Subcutaneous abdominal adipose tissue (tissue), 5 donors: ENCODE data around the gene RNF187.

Experiments
- H3K27ac ChIP-seq: one replicate; pipeline ENCODE4 v1.7.0; 2013; ENCODE audit warnings: low read depth, mild to moderate bottlenecking, inconsistent platforms, low read length, moderate library complexity
- H3K27me3 ChIP-seq, 5 donors: one replicate each; pipeline ENCODE4 v1.7.0; 2013; ENCODE audit warnings: low read length in 5 of 5, inconsistent platforms in 1 of 5; ENCODE audit not compliant: control insufficient read depth in 5 of 5, insufficient read depth in 4 of 5
- H3K36me3 ChIP-seq, 5 donors: one replicate each; pipeline ENCODE4 v1.7.0; 2013; ENCODE audit warnings: low read length in 5 of 5; ENCODE audit not compliant: control insufficient read depth in 5 of 5, insufficient read depth in 5 of 5
- H3K4me1 ChIP-seq, 5 donors: one replicate each; pipeline ENCODE4 v1.7.0; 2013; ENCODE audit warnings: low read length in 5 of 5, mild to moderate bottlenecking in 3 of 5, moderate library complexity in 1 of 5; ENCODE audit not compliant: control insufficient read depth in 5 of 5, insufficient read depth in 5 of 5
- H3K4me3 ChIP-seq, 5 donors: one replicate each; pipeline ENCODE4 v1.7.0; 2013; ENCODE audit warnings: low read length in 5 of 5, low read depth in 1 of 5
- H3K9ac ChIP-seq, 5 donors: one replicate each; pipeline ENCODE4 v1.7.0; 2013; ENCODE audit warnings: low read length in 5 of 5, mild to moderate bottlenecking in 4 of 5, moderate library complexity in 3 of 5
- H3K9me3 ChIP-seq, 5 donors: one replicate each; pipeline ENCODE4 v1.7.0; 2013; ENCODE audit warnings: low read length in 5 of 5; ENCODE audit not compliant: control insufficient read depth in 5 of 5
- donor health status: healthy.
- donor health status: healthy.
- donor health status: healthy.
- donor health status: healthy.
- donor health status: healthy.

The RNF187 gene

GRCh38 chr1:228483789-228484188, 3.4 kb upstream of the RNF187 start:
- H3K27me3 ChIP-seq = no peaks in the 10 kb centered on the region
- H3K9me3 ChIP-seq = no peaks in the 10 kb centered on the region
- H3K4me1 ChIP-seq = peaks cover 5 to 33% (median 28%) of the 10 kb centered on the region in 5 donors
- H3K27ac ChIP-seq = no peak overlapping the region
- H3K36me3 ChIP-seq = no peaks in the 10 kb centered on the region
- no peak overlapping the region for H3K9ac ChIP-seq
- no peak overlapping the region for H3K4me3 ChIP-seq

GRCh38 chr1:228486596-228487335, 416 bp upstream of the RNF187 start:
- Histone ChIP-seq H3K27ac (peak overlapping the region; percentile 100), H3K4me3 (peak overlapping the region; percentile 71 to 99 (median 94)), H3K9me3 (no peaks in the 10 kb centered on the region), H3K36me3 (peaks cover 0 to 24% (median 18%) of the 10 kb centered on the region in 5 donors), H3K4me1 (peaks cover 5 to 34% (median 29%) of the 10 kb centered on the region in 5 donors), H3K9ac (peak overlapping the region; percentile 90 to 99 (median 98)), H3K27me3 (no peaks in the 10 kb centered on the region)

- Histone ChIP-seq H3K27ac (no peak overlapping the region), H3K9me3 (no peaks in the 10 kb centered on the region), H3K9ac (peak overlapping the region; percentile 52 to 83 (median 70)), H3K4me1 (peaks cover 5 to 34% (median 29%) of the 10 kb centered on the region in 5 donors), H3K36me3 (peaks cover 0 to 32% (median 27%) of the 10 kb centered on the region in 5 donors), H3K27me3 (no peaks in the 10 kb centered on the region), H3K4me3 (peak overlapping the region; percentile 71 to 99 (median 94))
These were observed 1.1 kb downstream of the RNF187 start for GRCh38 chr1:228488125-228488817.

GRCh38 chr1:228488818-228489674, 1.9 kb downstream of the RNF187 start:
- peak overlapping the region; percentile 52 to 83 (median 70) for H3K9ac ChIP-seq
- no peak overlapping the region for H3K27ac ChIP-seq
- H3K36me3 ChIP-seq = peaks cover 0 to 40% (median 35%) of the 10 kb centered on the region in 5 donors
- H3K4me3 ChIP-seq = peak overlapping the region in 4 of 5 donors; percentile 71 to 99 (median 88)
- H3K27me3 ChIP-seq = no peaks in the 10 kb centered on the region
- no peaks in the 10 kb centered on the region for H3K9me3 ChIP-seq
- H3K4me1 ChIP-seq = peaks cover 5 to 34% (median 29%) of the 10 kb centered on the region in 5 donors

GRCh38 chr1:228490120-228491078, 3.2 kb downstream of the RNF187 start:
- Histone ChIP-seq H3K9ac (peak overlapping the region in 1 of 5 donors; percentile 16), H3K27ac (no peak overlapping the region)

GRCh38 chr1:228493141-228494043, 6.2 kb downstream of the RNF187 start:
- H3K9ac ChIP-seq = no peak overlapping the region
- H3K36me3 ChIP-seq = peaks cover 4 to 70% (median 59%) of the 10 kb centered on the region in 5 donors
- no peak overlapping the region for H3K27ac ChIP-seq
- no peaks in the 10 kb centered on the region for H3K27me3 ChIP-seq
- no peak overlapping the region for H3K4me3 ChIP-seq
- H3K9me3 ChIP-seq = no peaks in the 10 kb centered on the region
- peaks cover 4 to 16% (median 13%) of the 10 kb centered on the region in 5 donors for H3K4me1 ChIP-seq

More at GRCh38 chr1:228490120-228491078, 3.2 kb downstream of the RNF187 start:
- Histone ChIP-seq H3K4me3 (no peak overlapping the region), H3K9me3 (no peaks in the 10 kb centered on the region), H3K4me1 (peaks cover 5 to 34% (median 27%) of the 10 kb centered on the region in 5 donors), H3K36me3 (peaks cover 0 to 53% (median 48%) of the 10 kb centered on the region in 5 donors), H3K27me3 (no peaks in the 10 kb centered on the region)

GRCh38 chr1:228494044-228494353, 6.8 kb downstream of the RNF187 start:
- Histone ChIP-seq H3K4me1 (peaks cover 0 to 10% (median 7%) of the 10 kb centered on the region in 5 donors), H3K9me3 (no peaks in the 10 kb centered on the region), H3K27me3 (no peaks in the 10 kb centered on the region), H3K9ac (no peak overlapping the region), H3K27ac (no peak overlapping the region), H3K36me3 (peaks cover 4 to 70% (median 59%) of the 10 kb centered on the region in 5 donors), H3K4me3 (no peak overlapping the region)

- Histone ChIP-seq H3K9me3 (no peaks in the 10 kb centered on the region), H3K4me3 (no peak overlapping the region), H3K36me3 (peaks cover 4 to 70% (median 55%) of the 10 kb centered on the region in 5 donors), H3K27ac (no peak overlapping the region), H3K27me3 (no peaks in the 10 kb centered on the region), H3K4me1 (peaks cover 0 to 7% (median 3%) of the 10 kb centered on the region in 5 donors), H3K9ac (no peak overlapping the region)
These were observed 7.2 kb downstream of the RNF187 start for GRCh38 chr1:228494391-228494790.
